Uterus (tissue), 2 donors: Measurements from ENCODE around the gene THG1L.

Source experiments
- CTCF ChIP-seq, 4 experiments: fragments of 200-600 bp in 2 of 4; fragments of 450-650 bp in 2 of 4; sonication (generic) in 2 of 4; IDR thresholded peaks; one replicate each; pipeline ENCODE4 v1.5.1; 2016 to 2019; ENCODE audit warnings: antibody characterized with exemption in 4 of 4, mild to moderate bottlenecking in 2 of 4, moderate library complexity in 1 of 4
- POLR2A ChIP-seq, 2 donors: fragments of 450-650 bp; IDR thresholded peaks; one replicate each; pipeline ENCODE4 v1.6.1; 2016; ENCODE audit warnings: antibody characterized with exemption in 2 of 2, mild to moderate bottlenecking in 1 of 2, moderate library complexity in 1 of 2

DNA sequence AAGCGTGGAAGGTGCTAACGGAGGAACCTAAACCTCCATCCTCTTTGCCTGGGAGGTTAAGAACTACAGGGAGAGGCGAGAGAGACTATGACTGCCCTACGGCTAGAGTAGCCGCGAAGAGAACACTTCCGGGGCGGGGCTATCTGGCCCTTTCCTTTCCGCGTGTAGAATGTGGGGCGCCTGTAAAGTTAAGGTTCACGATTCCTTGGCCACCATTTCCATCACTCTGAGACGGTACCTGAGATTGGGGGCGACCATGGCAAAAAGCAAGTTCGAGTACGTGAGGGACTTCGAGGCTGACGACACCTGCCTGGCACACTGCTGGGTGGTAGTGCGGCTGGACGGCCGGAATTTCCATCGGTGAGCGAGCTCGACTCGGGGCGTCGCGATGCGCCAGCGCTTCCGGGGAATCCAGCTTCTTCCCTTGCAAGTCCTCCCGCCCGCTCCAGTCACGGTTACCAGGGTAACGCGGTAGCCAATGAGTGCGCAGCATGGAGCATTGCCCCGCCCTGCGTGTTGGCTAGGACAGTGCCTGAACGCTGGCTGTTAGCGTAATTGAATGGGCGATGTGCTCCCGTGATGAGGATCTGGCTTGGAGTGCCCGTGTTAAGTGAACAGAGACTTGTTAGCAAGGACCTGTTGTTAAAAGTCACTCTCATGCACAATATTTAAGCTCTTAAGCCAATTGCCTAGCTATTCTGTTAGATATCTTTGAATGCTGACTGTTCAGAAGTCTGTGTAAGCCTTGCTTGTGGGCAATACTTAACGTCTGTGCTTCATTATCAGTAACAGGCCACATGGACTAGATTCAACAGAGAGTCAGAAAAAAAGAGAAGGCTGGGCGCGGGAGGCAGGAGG lies at the start of gene THG1L:
- peak in 2 of 4 experiments; percentile 14 to 21 for TF ChIP-seq CTCF (IDR thresholded peaks at IDR 0.05)
- TF ChIP-seq POLR2A (IDR thresholded peaks at IDR 0.05), result peak in 1 of 2 donors; percentile 67
